Keratinocyte (primary cell): ENCODE data around the gene CDX1. TPM values are rescaled to one million over a fixed set of nuclear protein-coding genes. Genes with fewer than 3 reads are reported as not detected.

Experiments used
- DNase-seq: peaks from one replicate; pipeline ENCODE4 v3.0.0-alpha.2; 2011; ENCODE audit warnings: low read depth, missing footprints, low spot score
- FAIRE-seq: peaks from 2 replicates; lab custom pipeline; 2011; peaks lifted over from hg19 to GRCh38; lab: Jason Lieb, UNC
- H2AFZ ChIP-seq: 2 replicates; pipeline ENCODE4 v1.6.0; 2012; ENCODE audit warnings: low read length, control low read depth, inconsistent platforms; ENCODE audit not compliant: control insufficient read depth
- H3K27ac ChIP-seq: 2 replicates; pipeline ENCODE4 v1.5.1; 2011; ENCODE audit warnings: low read length; ENCODE audit not compliant: control insufficient read depth, insufficient read depth
- H3K27me3 ChIP-seq: 3 replicates; pipeline ENCODE4 v1.6.0; 2011; ENCODE audit warnings: low read length; ENCODE audit not compliant: control insufficient read depth, insufficient read depth; ENCODE audit errors: extremely low read depth
- H3K36me3 ChIP-seq, 2 experiments: 2 replicates in 1 of 2; 3 replicates in 1 of 2; pipeline ENCODE4 v1.5.1; 2011; ENCODE audit warnings: low read length in 2 of 2, mild to moderate bottlenecking in 1 of 2; ENCODE audit not compliant: control insufficient read depth in 2 of 2, insufficient read depth in 2 of 2; ENCODE audit errors: extremely low read depth in 1 of 2
- H3K4me1 ChIP-seq: 3 replicates; pipeline ENCODE4 v1.5.1; 2011; ENCODE audit warnings: low read length; ENCODE audit not compliant: control insufficient read depth, insufficient read depth; ENCODE audit errors: extremely low read depth
- H3K4me2 ChIP-seq: 3 replicates; pipeline ENCODE4 v1.6.0; 2011; ENCODE audit warnings: low read depth, low read length; ENCODE audit not compliant: control insufficient read depth, insufficient read depth; ENCODE audit errors: extremely low read depth
- H3K4me3 ChIP-seq, 3 experiments: fragments of 200-600 bp in 1 of 3; sonication (generic) in 1 of 3; 2 replicates in 2 of 3; 3 replicates in 1 of 3; pipeline ENCODE4 v1.5.1; 2011 to 2016; ENCODE audit warnings: low read length in 3 of 3, mild to moderate bottlenecking in 3 of 3, control low read depth in 2 of 3, inconsistent platforms in 1 of 3, low read depth in 1 of 3, mixed read lengths in 1 of 3, mixed run types in 1 of 3, moderate library complexity in 1 of 3; ENCODE audit not compliant: control insufficient read depth in 2 of 3, insufficient read depth in 2 of 3; ENCODE audit errors: extremely low read depth in 1 of 3
- H3K79me2 ChIP-seq: 2 replicates; pipeline ENCODE4 v1.6.0; 2012; ENCODE audit warnings: low read length; ENCODE audit not compliant: control insufficient read depth, insufficient read depth
- H3K9ac ChIP-seq: 3 replicates; pipeline ENCODE4 v1.6.0; 2011; ENCODE audit warnings: low read length; ENCODE audit not compliant: control insufficient read depth, insufficient read depth; ENCODE audit errors: extremely low read depth
- H3K9me1 ChIP-seq: 3 replicates; pipeline ENCODE4 v1.6.0; 2011; ENCODE audit warnings: low read length; ENCODE audit not compliant: control insufficient read depth, insufficient read depth; ENCODE audit errors: extremely low read depth
- H3K9me3 ChIP-seq: 2 replicates; pipeline ENCODE4 v1.5.1; 2012; ENCODE audit warnings: low read depth, low read length; ENCODE audit not compliant: control insufficient read depth
- H4K20me1 ChIP-seq: 3 replicates; pipeline ENCODE4 v1.6.0; 2011; ENCODE audit warnings: low read length; ENCODE audit not compliant: control insufficient read depth, insufficient read depth; ENCODE audit errors: extremely low read depth
- EZH2 ChIP-seq: IDR thresholded peaks from one replicate; pipeline ENCODE4 v1.6.1; 2012; ENCODE audit warnings: inconsistent platforms, mild to moderate bottlenecking, low read length, moderate library complexity
- dilution Hi-C: fragments of 300-500 bp; cut with MboI; formaldehyde crosslinking; loops from one replicate; pipeline ENCODE4 v1.7.0; 2020; ENCODE audit warnings: low sequenced_read_pairs; ENCODE audit not compliant: extremely low pct_ligation_motif_present
- polyA plus RNA-seq, 5 experiments: library from polyadenylated mRNA; depleted of rRNA in 3 of 5; stranded (reverse) in 3 of 5; stranded (forward) in 1 of 5; unstranded in 1 of 5; fragments of >200 nt; gene quantifications; 1 replicate in 1 of 5; 2 replicates in 3 of 5; 3 replicates in 1 of 5; pipeline versions ENCODE4 v1.2.1 to v1.2.3, GENCODE V29; 2011 to 2012; ENCODE audit warnings: missing spikeins in 2 of 5, low read depth in 1 of 5, low replicate concordance in 1 of 5
- TF ChIP-seq, protein P1 (sequence below), 3 experiments: IDR thresholded peaks in 1 of 3; conservative IDR thresholded peaks in 1 of 3; optimal IDR thresholded peaks in 1 of 3; 2 replicates in 2 of 3; 3 replicates in 1 of 3; pipeline versions ENCODE3 to v1.5.1; 2011; ENCODE audit warnings: low read length in 3 of 3, mild to moderate bottlenecking in 3 of 3, moderate library complexity in 2 of 3, control low read depth in 1 of 3, inconsistent platforms in 1 of 3; ENCODE audit not compliant: insufficient read depth in 2 of 3; ENCODE audit errors: extremely low read depth in 1 of 3

The CDX1 gene
- polyA plus RNA-seq, 1 donor (not counting 4 experiments of a cell fraction or from before 2014, with no cell fraction given): not detected

- no peak for TF ChIP-seq EZH2
- TF ChIP-seq, protein P1, sequence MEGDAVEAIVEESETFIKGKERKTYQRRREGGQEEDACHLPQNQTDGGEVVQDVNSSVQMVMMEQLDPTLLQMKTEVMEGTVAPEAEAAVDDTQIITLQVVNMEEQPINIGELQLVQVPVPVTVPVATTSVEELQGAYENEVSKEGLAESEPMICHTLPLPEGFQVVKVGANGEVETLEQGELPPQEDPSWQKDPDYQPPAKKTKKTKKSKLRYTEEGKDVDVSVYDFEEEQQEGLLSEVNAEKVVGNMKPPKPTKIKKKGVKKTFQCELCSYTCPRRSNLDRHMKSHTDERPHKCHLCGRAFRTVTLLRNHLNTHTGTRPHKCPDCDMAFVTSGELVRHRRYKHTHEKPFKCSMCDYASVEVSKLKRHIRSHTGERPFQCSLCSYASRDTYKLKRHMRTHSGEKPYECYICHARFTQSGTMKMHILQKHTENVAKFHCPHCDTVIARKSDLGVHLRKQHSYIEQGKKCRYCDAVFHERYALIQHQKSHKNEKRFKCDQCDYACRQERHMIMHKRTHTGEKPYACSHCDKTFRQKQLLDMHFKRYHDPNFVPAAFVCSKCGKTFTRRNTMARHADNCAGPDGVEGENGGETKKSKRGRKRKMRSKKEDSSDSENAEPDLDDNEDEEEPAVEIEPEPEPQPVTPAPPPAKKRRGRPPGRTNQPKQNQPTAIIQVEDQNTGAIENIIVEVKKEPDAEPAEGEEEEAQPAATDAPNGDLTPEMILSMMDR (optimal IDR thresholded peaks at IDR 0.05 in 1 of 3, IDR thresholded peaks at IDR 0.05 in 1 of 3, conservative IDR thresholded peaks at IDR 0.05 in 1 of 3; ENCODE audit: extremely low read depth in 1 of 3, insufficient read depth in 2 of 3, low read length in 3 of 3): peak in 2 of 3 experiments; percentile 94 to 99
- H3K27ac ChIP-seq: no peak overlapping the region
- no peaks in the 10 kb centered on the region for H3K9me1 ChIP-seq
- peak overlapping the region; percentile 97 for H2AFZ ChIP-seq
- H4K20me1 ChIP-seq: no peaks in the 10 kb centered on the region
- DNase-seq: no peak
- H3K4me1 ChIP-seq: peaks cover 7% of the 10 kb centered on the region
- H3K27me3 ChIP-seq: peaks cover 2% of the 10 kb centered on the region
- H3K36me3 ChIP-seq: no peaks in the 10 kb centered on the region
- peak overlapping the region; percentile 59 for H3K9ac ChIP-seq
- H3K79me2 ChIP-seq: no peaks in the 10 kb centered on the region
- peak overlapping the region; percentile 86 for H3K4me2 ChIP-seq
- peak; percentile 52 for FAIRE-seq
- H3K9me3 ChIP-seq: no peaks in the 10 kb centered on the region
- dilution Hi-C loops: no loop called here
- peak overlapping the region in 1 of 3 experiments; percentile 41 for H3K4me3 ChIP-seq
These were observed 36.6 kb upstream of the CDX1 start for GRCh38 chr5:150129813-150130492.

GRCh38 chr5:150130493-150130922 lies 36.1 kb upstream of the CDX1 start:
- Histone ChIP-seq H3K4me3 (no peak overlapping the region), H3K9me3 (no peaks in the 10 kb centered on the region), H3K27me3 (peaks cover 2% of the 10 kb centered on the region), H2AFZ (no peak overlapping the region), H3K4me1 (peaks cover 7% of the 10 kb centered on the region), H4K20me1 (no peaks in the 10 kb centered on the region), H3K9me1 (no peaks in the 10 kb centered on the region), H3K79me2 (no peaks in the 10 kb centered on the region), H3K36me3 (no peaks in the 10 kb centered on the region), H3K9ac (no peak overlapping the region), H3K27ac (no peak overlapping the region), H3K4me2 (no peak overlapping the region)
- dilution Hi-C loops: no loop called here
- no peak for DNase-seq
- no peak for TF ChIP-seq EZH2
- TF ChIP-seq, protein P1 (optimal IDR thresholded peaks at IDR 0.05 in 1 of 3, IDR thresholded peaks at IDR 0.05 in 1 of 3, conservative IDR thresholded peaks at IDR 0.05 in 1 of 3; ENCODE audit: extremely low read depth in 1 of 3, insufficient read depth in 2 of 3, low read length in 3 of 3): no peak
- FAIRE-seq: no peak
